ENCODE measurements around the gene ZXDC. TPM values are rescaled to one million over a fixed set of nuclear protein-coding genes. Genes with fewer than 3 reads are reported as not detected.

Gene ZXDC
- total RNA-seq, 1 experiment from 2014 or later, result 33.3 TPM

DNA sequence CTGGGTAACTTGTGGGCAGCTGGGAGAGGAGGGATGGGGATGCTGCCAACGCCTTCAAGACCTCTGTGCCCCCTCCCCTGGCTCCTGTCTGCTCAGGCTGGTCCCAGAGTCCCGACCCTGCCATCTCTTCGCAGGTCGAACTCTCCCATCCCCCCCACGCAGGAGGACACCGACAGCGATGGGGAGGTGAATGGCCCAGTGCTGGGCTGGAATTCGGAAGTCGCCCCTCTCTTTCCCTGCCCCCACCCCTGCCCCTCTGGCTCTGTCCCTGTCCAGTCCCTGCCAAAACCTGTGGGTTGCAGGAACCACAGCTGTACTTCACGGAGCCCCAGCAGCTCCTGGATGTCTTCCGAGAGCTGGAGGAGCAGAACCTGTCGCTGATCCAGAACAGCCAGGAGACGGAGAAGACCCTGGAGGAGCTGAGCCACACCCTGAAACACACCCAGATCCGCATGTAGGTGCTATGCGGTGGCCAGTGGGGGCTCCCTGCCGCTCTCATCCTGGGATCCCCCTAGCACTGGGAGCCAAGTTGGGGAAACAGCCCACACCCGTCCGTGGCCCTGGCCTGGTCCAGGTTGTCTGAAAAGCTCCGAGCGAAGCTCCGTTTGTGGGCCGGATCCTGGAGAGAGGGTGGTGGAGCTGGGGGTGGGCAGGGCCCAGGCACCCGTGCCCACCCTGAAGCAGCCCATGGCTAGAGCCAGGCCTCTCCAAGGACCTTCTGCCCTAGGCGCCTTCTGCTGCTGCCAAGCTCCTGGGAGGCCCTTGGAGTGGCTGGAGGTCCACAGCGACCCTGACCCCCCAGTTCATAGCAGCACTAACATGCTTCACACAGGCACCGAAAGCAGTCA is 52.3 kb downstream of the ZXDC start:
- no TSS peak for BruUV-seq (replicated peaks)
- no peaks in the 10 kb centered on the region for H3K36me3 ChIP-seq (ENCODE audit: control insufficient read depth, insufficient read depth, low read length)

GRCh38 chr3:126422571-126423091 is 53.1 kb downstream of the ZXDC start:
- Histone ChIP-seq H3K4me1 (ENCODE audit: control insufficient read depth, insufficient read depth, low read length) (no peaks in the 10 kb centered on the region), H3K36me3 (ENCODE audit: control insufficient read depth, insufficient read depth, low read length) (no peaks in the 10 kb centered on the region), H3K27me3 (ENCODE audit: control insufficient read depth, insufficient read depth, low read length) (no peaks in the 10 kb centered on the region), H3K4me3 (ENCODE audit: low read depth in 2 of 2, low read length in 2 of 2) (no peak overlapping the region), H3K27ac (ENCODE audit: low read length) (no peak overlapping the region), H3K9me3 (ENCODE audit: control insufficient read depth, insufficient read depth, low read depth, low read length) (peaks cover 10% of the 10 kb centered on the region; the same call in 1 of the 2 replicates)
- TF ChIP-seq SIN3A (IDR thresholded peaks at IDR 0.05; ENCODE audit: borderline replicate concordance, insufficient read depth, low read depth, low read length), result no peak
- no peak for TF ChIP-seq POLR2AphosphoS5 (IDR thresholded peaks at IDR 0.05; ENCODE audit: low read depth, low read length)
- no peak for TF ChIP-seq REST (IDR thresholded peaks at IDR 0.05; ENCODE audit: insufficient read depth in 1 of 2, low read depth in 2 of 2, low read length in 1 of 2)
- POLR2A ChIA-PET, result no interaction called here
- DNase-seq (ENCODE audit: low read depth, low spot score), result no peak
- BruUV-seq (replicated peaks), result no TSS peak
- intact Hi-C loops (cut with micrococcal nuclease; ENCODE audit: unreplicated experiment), result no loop called here
- no peak for ATAC-seq
- in situ Hi-C loops (cut with HindIII; ENCODE audit: low pct_unique_long_range_greater_than_20kb, low sequenced_read_pairs), result no loop called here
- CTCF ChIA-PET, result no interaction called here

More for the DNA sequence above, 52.3 kb downstream of the ZXDC start:
- no peak for TF ChIP-seq REST (IDR thresholded peaks at IDR 0.05; ENCODE audit: insufficient read depth in 1 of 2, low read depth in 2 of 2, low read length in 1 of 2)
- no peak for TF ChIP-seq CTCF (IDR thresholded peaks at IDR 0.05)
- TF ChIP-seq TCF7L2 (IDR thresholded peaks at IDR 0.05; ENCODE audit: low read depth, low read length), result no peak
- no peak for TF ChIP-seq POLR2AphosphoS5 (IDR thresholded peaks at IDR 0.05; ENCODE audit: low read depth, low read length)
- no peak for TF ChIP-seq SIN3A (IDR thresholded peaks at IDR 0.05; ENCODE audit: borderline replicate concordance, insufficient read depth, low read depth, low read length)
- Histone ChIP-seq H3K27me3 (ENCODE audit: control insufficient read depth, insufficient read depth, low read length) (no peaks in the 10 kb centered on the region), H3K4me3 (ENCODE audit: low read depth in 2 of 2, low read length in 2 of 2) (no peak overlapping the region), H3K9me3 (ENCODE audit: control insufficient read depth, insufficient read depth, low read depth, low read length) (peaks cover 10% of the 10 kb centered on the region; the same call in 1 of the 2 replicates), H3K4me1 (ENCODE audit: control insufficient read depth, insufficient read depth, low read length) (no peaks in the 10 kb centered on the region), H3K27ac (ENCODE audit: low read length) (no peak overlapping the region)
- intact Hi-C loops (cut with micrococcal nuclease; ENCODE audit: unreplicated experiment), result no loop called here
- in situ Hi-C loops (cut with HindIII; ENCODE audit: low pct_unique_long_range_greater_than_20kb, low sequenced_read_pairs), result no loop called here
- ATAC-seq (no peak), DNase-seq (ENCODE audit: low read depth, low spot score) (no peak)
- CTCF ChIA-PET, result no interaction called here
- POLR2A ChIA-PET, result no interaction called here

All from Panc1 (cell line).